HCT116 (cell line): ENCODE results near the gene PACRG.

Experiments
- ATF3 ChIP-seq: IDR thresholded peaks from 2 replicates; pipeline ENCODE4 v1.6.1; 2012
- CBX3 ChIP-seq: IDR thresholded peaks from 2 replicates; pipeline ENCODE4 v1.6.1; 2012; ENCODE audit warnings: low read depth
- CEBPB ChIP-seq: IDR thresholded peaks from 2 replicates; pipeline ENCODE4 v1.6.1; 2012; ENCODE audit warnings: low read depth
- CTCF ChIP-seq, 3 experiments: fragments of 200-600 bp in 1 of 3; sonication (generic) in 1 of 3; IDR thresholded peaks in 2 of 3; conservative IDR thresholded peaks in 1 of 3; 2 replicates each; pipeline ENCODE4 v1.5.1; 2012 to 2017; ENCODE audit warnings: low read depth in 2 of 3, low read length in 2 of 3, antibody characterized with exemption in 1 of 3, borderline replicate concordance in 1 of 3, control low read depth in 1 of 3, mild to moderate bottlenecking in 1 of 3, mixed read lengths in 1 of 3, mixed run types in 1 of 3, moderate library complexity in 1 of 3; ENCODE audit not compliant: insufficient read depth in 1 of 3
- EZH2 ChIP-seq: fragments of 200-600 bp; sonication (generic); IDR thresholded peaks from 2 replicates; pipeline ENCODE4 v1.6.1; 2017; ENCODE audit warnings: antibody characterized with exemption, mixed run types
- EZH2phosphoT487 ChIP-seq: fragments of 200-600 bp; IDR thresholded peaks from 2 replicates; pipeline ENCODE4 v1.6.1; 2018; ENCODE audit warnings: antibody characterized with exemption, borderline replicate concordance
- FOSL1 ChIP-seq: IDR thresholded peaks from 2 replicates; pipeline ENCODE4 v1.6.1; 2012; ENCODE audit warnings: low read depth
- POLR2A ChIP-seq: IDR thresholded peaks from 2 replicates; pipeline ENCODE4 v1.7.0; 2011; ENCODE audit warnings: borderline replicate concordance; ENCODE audit not compliant: insufficient read depth, insufficient read length; ENCODE audit errors: extremely low read depth
- RAD21 ChIP-seq: IDR thresholded peaks from 2 replicates; pipeline ENCODE4 v1.6.1; 2012; ENCODE audit warnings: low read depth, mild to moderate bottlenecking
- SIN3A ChIP-seq: IDR thresholded peaks from 2 replicates; pipeline ENCODE4 v1.6.1; 2012; ENCODE audit warnings: low read depth
- SP1 ChIP-seq: IDR thresholded peaks from 2 replicates; pipeline ENCODE4 v1.6.1; 2012; ENCODE audit warnings: low read depth
- YY1 ChIP-seq: IDR thresholded peaks from 2 replicates; pipeline ENCODE4 v1.6.1; 2011; ENCODE audit warnings: low read length, low read depth, moderate library complexity, mild to moderate bottlenecking; ENCODE audit not compliant: insufficient replicate concordance; ENCODE audit errors: extremely low read depth
- ZNF274 ChIP-seq: fragments of 200-500 bp; sonication (Bioruptor generic); IDR thresholded peaks from 2 replicates; pipeline ENCODE4 v1.6.1; 2014; ENCODE audit warnings: mild to moderate bottlenecking, low read depth, low read length, inconsistent platforms
- TF ChIP-seq, protein P1 (sequence below): IDR thresholded peaks from 2 replicates; pipeline ENCODE4 v1.6.1; 2012

- TF ChIP-seq CTCF (IDR thresholded peaks at IDR 0.05 in 2 of 3, conservative IDR thresholded peaks at IDR 0.05 in 1 of 3; ENCODE audit: borderline replicate concordance in 1 of 3, insufficient read depth in 1 of 3, low read depth in 2 of 3, low read length in 2 of 3), result no peak
- no peak for TF ChIP-seq EZH2phosphoT487
- no peak for TF ChIP-seq SIN3A
- no peak for TF ChIP-seq ATF3
- no peak for TF ChIP-seq EZH2
- TF ChIP-seq RAD21, result no peak
- TF ChIP-seq CBX3, result no peak
- no peak for TF ChIP-seq CEBPB
- no peak for TF ChIP-seq POLR2A
- no peak for TF ChIP-seq SP1
- TF ChIP-seq ZNF274, result no peak
- no peak for TF ChIP-seq YY1
- TF ChIP-seq, protein P1, sequence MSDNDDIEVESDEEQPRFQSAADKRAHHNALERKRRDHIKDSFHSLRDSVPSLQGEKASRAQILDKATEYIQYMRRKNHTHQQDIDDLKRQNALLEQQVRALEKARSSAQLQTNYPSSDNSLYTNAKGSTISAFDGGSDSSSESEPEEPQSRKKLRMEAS, result no peak
- no peak for TF ChIP-seq FOSL1
Observed at GRCh38 chr6:162777091-162777490, 49.3 kb downstream of the PACRG start.
